K562 (cell line): ENCODE results near the gene SP6. TPM values are rescaled to one million over a fixed set of nuclear protein-coding genes. Genes with fewer than 3 reads are reported as not detected.

Experiments
- BACH1 ChIP-seq: fragments of 200-800 bp; sonication (Bioruptor generic); IDR thresholded peaks from 2 replicates; pipeline ENCODE4 v1.6.1; 2016; ENCODE audit warnings: missing genetic modification characterization, missing compliant biosample characterization
- CREM ChIP-seq: IDR thresholded peaks from 2 replicates; pipeline ENCODE4 v1.6.1; 2014; ENCODE audit warnings: antibody characterized with exemption, low read depth
- ETS2 ChIP-seq: IDR thresholded peaks from 2 replicates; pipeline ENCODE4 v1.6.1; 2016; ENCODE audit warnings: borderline replicate concordance, missing genetic modification characterization, mild to moderate bottlenecking, moderate library complexity, missing compliant biosample characterization; ENCODE audit not compliant: poor library complexity, severe bottlenecking
- EWSR1 ChIP-seq: fragments of 450-650 bp; IDR thresholded peaks from 2 replicates; pipeline ENCODE4 v1.6.1; 2018; ENCODE audit warnings: borderline replicate concordance, mild to moderate bottlenecking, low read depth, moderate library complexity; ENCODE audit not compliant: partially characterized antibody
- HMG20B ChIP-seq: fragments of 250-450 bp; sonication (Bioruptor Pico); IDR thresholded peaks from 2 replicates; pipeline ENCODE4 v1.5.0; 2021; ENCODE audit warnings: mild to moderate bottlenecking
- HMGXB4 ChIP-seq: sonication (generic); formaldehyde crosslinking; IDR thresholded peaks from 2 replicates; pipeline ENCODE4 v1.8.1; 2023; ENCODE audit warnings: mild to moderate bottlenecking, missing genetic modification reagents
- KAT7 ChIP-seq: sonication (generic); formaldehyde crosslinking; IDR thresholded peaks from 2 replicates; pipeline ENCODE4 v1.8.0; 2022; ENCODE audit warnings: missing genetic modification reagents, mild to moderate bottlenecking, borderline replicate concordance
- MAFG ChIP-seq: fragments of 450-650 bp; conservative IDR thresholded peaks from 2 replicates; pipeline ENCODE4 v1.6.1; 2016; ENCODE audit warnings: missing genetic modification characterization, missing compliant biosample characterization
- PHF21A ChIP-seq: fragments of 450-650 bp; IDR thresholded peaks from 2 replicates; pipeline ENCODE4 v1.6.1; 2017; ENCODE audit warnings: low read depth, borderline replicate concordance
- RFX5 ChIP-seq: IDR thresholded peaks from 2 replicates; pipeline ENCODE4 v1.6.1; 2011; ENCODE audit warnings: low read depth, mild to moderate bottlenecking, improper control_type of control experiment, low read length
- TCF7 ChIP-seq: sonication (generic); IDR thresholded peaks from 2 replicates; pipeline ENCODE4 v1.6.1; 2016; ENCODE audit warnings: antibody characterized with exemption, borderline replicate concordance
- ZBTB49 ChIP-seq: sonication (generic); formaldehyde crosslinking; IDR thresholded peaks from 2 replicates; pipeline ENCODE4 v1.8.0; 2022; ENCODE audit warnings: missing genetic modification reagents, mild to moderate bottlenecking, borderline replicate concordance
- polyA plus RNA-seq, 8 experiments: library from polyadenylated mRNA; depleted of rRNA in 4 of 8; stranded (reverse) in 5 of 8; unstranded in 3 of 8; fragments of >200 nt; fragmentation: Nextera tagmentation in 2 of 8; fragmentation: Illumina TruSeq in 1 of 8; extraction: Ambion mirVana in 2 of 8; extraction: Trizol in 1 of 8; gene quantifications; 2 replicates each; pipeline versions ENCODE4 v1.2.1 to v1.2.3, GENCODE V29; 2011 to 2014; ENCODE audit warnings: inconsistent platforms in 1 of 8, missing spikeins in 1 of 8
- total RNA-seq, 7 experiments: library from RNA; depleted of rRNA in 6 of 7; stranded (reverse); fragments of >200 nt in 6 of 7; fragmentation: Illumina TruSeq in 2 of 7; extraction: Trizol in 2 of 7; gene quantifications; 2 replicates each; pipeline versions ENCODE4 v1.2.1 to v1.2.3, GENCODE V29; 2011 to 2021; ENCODE audit warnings: low replicate concordance in 1 of 7
- TF ChIP-seq, protein P1 (sequence below), 2 experiments: fragments of 450-650 bp in 1 of 2; sonication (generic) in 1 of 2; formaldehyde crosslinking in 1 of 2; IDR thresholded peaks; 2 replicates each; pipeline versions ENCODE4 v1.7.1 to v1.9.0; 2016 to 2022; ENCODE audit warnings: inconsistent platforms in 1 of 2, mild to moderate bottlenecking in 1 of 2, missing genetic modification reagents in 1 of 2

The SP6 gene
- total and polyA plus RNA-seq, 9 of the 15 experiments (the other 6 are each of a cell fraction or from before 2014, with no cell fraction given) = 0.11 to 7.9 (median 2.2) TPM

GRCh38 chr17:47840742-47841487 is 10.0 kb downstream of the SP6 start, which contains the start of gene SCRN2 (continued):
- TF ChIP-seq CREM (peak; percentile 54), PHF21A (no peak), ETS2 (tag) (no peak), MAFG (tag) (no peak), ZBTB49 (no peak), EWSR1 (no peak), HMGXB4 (no peak), TCF7 (no peak), BACH1 (tag) (no peak), HMG20B (CRISPR knock-in tag) (no peak), KAT7 (CRISPR knock-in tag) (peak; percentile 92; the same call in 1 of the 2 replicates), RFX5 (no peak)
- TF ChIP-seq, protein P1, sequence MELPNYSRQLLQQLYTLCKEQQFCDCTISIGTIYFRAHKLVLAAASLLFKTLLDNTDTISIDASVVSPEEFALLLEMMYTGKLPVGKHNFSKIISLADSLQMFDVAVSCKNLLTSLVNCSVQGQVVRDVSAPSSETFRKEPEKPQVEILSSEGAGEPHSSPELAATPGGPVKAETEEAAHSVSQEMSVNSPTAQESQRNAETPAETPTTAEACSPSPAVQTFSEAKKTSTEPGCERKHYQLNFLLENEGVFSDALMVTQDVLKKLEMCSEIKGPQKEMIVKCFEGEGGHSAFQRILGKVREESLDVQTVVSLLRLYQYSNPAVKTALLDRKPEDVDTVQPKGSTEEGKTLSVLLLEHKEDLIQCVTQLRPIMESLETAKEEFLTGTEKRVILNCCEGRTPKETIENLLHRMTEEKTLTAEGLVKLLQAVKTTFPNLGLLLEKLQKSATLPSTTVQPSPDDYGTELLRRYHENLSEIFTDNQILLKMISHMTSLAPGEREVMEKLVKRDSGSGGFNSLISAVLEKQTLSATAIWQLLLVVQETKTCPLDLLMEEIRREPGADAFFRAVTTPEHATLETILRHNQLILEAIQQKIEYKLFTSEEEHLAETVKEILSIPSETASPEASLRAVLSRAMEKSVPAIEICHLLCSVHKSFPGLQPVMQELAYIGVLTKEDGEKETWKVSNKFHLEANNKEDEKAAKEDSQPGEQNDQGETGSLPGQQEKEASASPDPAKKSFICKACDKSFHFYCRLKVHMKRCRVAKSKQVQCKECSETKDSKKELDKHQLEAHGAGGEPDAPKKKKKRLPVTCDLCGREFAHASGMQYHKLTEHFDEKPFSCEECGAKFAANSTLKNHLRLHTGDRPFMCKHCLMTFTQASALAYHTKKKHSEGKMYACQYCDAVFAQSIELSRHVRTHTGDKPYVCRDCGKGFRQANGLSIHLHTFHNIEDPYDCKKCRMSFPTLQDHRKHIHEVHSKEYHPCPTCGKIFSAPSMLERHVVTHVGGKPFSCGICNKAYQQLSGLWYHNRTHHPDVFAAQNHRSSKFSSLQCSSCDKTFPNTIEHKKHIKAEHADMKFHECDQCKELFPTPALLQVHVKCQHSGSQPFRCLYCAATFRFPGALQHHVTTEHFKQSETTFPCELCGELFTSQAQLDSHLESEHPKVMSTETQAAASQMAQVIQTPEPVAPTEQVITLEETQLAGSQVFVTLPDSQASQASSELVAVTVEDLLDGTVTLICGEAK (IDR thresholded peaks at IDR 0.05) = peak; percentile 71
- TF ChIP-seq, protein P1 (CRISPR knock-in tag; IDR thresholded peaks at IDR 0.05) = no peak
